IPS-18c (cell line): ENCODE data around the gene ZSCAN23.
A peak's percentile ranks its signal among the peaks of the same experiment; 100 is the strongest.
"Not testable (repeated sequence)": the region's sequence is repeated elsewhere in the genome, so short reads cannot be mapped to it uniquely, and the experiment has no call there.

Source experiments
- H3K4me3 ChIP-seq: 2 replicates; pipeline ENCODE4 v1.7.0; 2013; ENCODE audit warnings: low read depth, mild to moderate bottlenecking, low read length, moderate library complexity; ENCODE audit not compliant: insufficient read depth
- H3K9me3 ChIP-seq: one replicate; pipeline ENCODE4 v1.6.1; 2013; ENCODE audit warnings: mild to moderate bottlenecking, low read length, moderate library complexity; ENCODE audit not compliant: control insufficient read depth, insufficient read depth

The ZSCAN23 gene

DNA sequence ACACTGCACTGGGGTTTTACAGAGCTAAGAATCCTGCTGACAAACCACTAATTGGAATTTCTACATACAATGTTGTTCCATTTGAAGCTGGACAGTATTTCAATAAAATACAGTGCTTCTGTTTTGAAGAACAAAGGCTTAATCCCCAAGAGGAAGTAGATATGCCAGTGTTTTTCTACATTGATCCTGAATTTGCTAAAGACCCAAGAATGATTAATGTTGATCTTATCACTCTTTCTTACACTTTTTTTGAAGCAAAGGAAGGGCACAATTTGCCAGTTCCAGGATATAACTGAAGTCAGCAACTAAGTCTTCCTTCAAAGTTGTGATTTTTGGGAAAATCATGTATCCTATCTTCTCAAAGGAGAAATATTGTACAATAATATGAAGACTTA lies 4.2 kb upstream of the ZSCAN23 start:
- H3K4me3 ChIP-seq: peak overlapping the region; percentile 77; the same call in 1 of the 2 replicates
- not testable (repeated sequence) for H3K9me3 ChIP-seq

DNA sequence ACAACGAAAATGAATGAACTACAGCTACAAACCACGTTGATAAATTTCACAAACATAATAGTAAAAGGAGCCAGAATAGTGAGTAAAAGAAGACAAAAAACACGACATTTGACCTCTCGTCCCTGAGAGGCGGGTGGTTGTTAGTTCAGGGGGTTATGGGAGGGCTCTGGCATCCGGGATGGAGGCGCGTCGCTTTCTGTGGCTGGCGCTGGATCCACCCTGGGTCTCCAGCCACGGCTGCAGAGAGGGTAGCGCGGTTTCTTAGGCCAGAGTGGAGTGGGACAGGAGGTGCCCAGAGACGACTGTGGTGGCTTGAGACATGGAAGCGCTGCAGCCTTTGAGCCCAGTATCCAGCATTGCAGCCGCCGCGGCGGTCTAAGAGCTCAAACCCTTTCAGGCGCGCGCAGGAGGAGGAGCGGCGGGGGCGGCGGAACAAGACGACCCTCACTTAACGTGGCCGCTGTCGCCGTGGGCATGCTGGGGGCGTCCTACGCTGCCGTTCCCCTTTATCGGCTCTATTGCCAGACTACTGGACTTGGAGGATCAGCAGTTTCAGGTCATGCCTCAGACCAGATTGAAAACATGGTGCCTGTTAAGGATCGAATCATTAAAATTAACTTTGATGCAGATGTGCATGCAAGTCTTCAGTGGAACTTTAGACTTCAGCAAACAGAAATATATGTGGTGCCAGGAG lies 3.7 kb upstream of the ZSCAN23 start:
- Histone ChIP-seq H3K9me3 (no peaks in the 10 kb centered on the region), H3K4me3 (peak overlapping the region; percentile 77)

DNA sequence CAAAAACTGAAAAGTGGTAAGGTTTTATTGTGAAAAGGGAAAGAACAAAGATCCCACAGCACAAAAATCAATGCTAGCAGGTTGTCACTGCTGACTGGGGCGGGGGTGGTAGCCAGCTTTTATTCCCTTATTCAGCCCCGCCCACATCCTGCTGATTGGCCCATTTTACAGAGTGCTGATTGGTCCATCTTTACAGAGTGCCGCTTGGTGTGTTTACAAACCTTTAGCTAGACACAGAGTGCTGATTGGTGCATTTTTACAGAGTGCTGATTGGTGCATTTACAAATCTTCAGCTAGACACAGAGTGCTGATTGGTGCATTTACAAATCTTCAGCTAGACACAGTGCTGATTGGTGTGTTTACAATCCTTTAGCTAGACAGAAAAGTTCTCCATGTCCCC lies 1.5 kb upstream of the ZSCAN23 start:
- not testable (repeated sequence) for H3K9me3 ChIP-seq, H3K4me3 ChIP-seq

DNA sequence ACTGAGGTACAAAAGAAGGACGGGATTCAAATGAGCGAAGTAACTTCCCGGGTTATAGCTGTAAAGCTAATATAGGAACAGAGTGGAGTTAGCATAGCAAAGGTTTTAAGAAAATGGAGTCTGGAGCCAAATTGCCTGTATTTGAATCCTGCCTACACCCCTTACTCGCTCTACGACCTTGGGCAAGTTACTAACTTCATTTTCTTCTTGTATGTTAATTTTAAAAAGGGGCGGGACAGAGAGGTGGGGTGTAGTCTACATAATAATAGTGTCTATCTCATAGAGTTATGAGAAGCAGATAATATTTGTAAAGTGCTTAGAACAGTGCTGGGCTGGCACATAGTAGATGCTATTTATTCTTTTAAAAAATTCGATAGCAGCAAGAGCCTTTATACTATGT lies 705 bp downstream of the ZSCAN23 start:
- H3K4me3 ChIP-seq: peak overlapping the region; percentile 75
- H3K9me3 ChIP-seq: no peaks in the 10 kb centered on the region

DNA sequence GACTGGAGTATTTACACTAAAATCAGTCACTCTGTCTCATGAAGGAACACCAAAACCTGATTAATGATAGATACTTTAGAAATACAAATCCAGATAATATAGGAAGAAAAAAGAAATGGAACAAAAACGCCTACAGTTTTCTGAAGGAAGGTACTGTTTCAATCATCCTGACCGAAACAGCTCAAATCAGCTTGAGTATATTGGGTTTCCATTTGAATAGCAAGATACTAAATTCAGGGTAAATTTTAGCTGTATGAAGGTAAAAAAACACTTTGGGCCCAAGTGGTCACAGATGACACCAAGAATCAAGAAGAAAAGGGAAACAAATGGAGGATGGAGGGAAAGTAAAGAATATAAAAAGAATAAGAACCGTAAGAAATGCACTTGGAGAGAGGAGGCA lies 6.9 kb downstream of the ZSCAN23 start:
- H3K9me3 ChIP-seq: no peaks in the 10 kb centered on the region
- H3K4me3 ChIP-seq: no peak overlapping the region

DNA sequence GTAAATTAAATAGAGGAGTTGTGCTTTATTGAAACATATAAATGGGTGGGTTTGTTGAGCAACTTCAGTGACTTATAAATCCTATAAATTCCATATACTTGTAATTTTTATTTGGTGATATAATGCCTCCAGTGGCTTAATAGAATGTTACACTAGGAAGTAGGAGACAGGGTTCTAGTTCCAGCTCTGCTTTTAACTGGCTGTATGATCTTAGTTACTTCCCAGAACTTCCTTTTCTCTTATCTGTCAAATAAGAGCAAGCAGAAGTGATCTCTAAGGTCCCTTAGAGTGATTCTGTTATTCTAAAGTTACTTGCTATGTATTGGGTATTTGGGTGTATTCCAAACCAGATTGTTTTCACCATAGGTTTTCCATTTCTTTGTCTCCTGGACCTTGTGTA lies 10.2 kb downstream of the ZSCAN23 start:
- Histone ChIP-seq H3K4me3 (no peak overlapping the region), H3K9me3 (no peaks in the 10 kb centered on the region)

DNA sequence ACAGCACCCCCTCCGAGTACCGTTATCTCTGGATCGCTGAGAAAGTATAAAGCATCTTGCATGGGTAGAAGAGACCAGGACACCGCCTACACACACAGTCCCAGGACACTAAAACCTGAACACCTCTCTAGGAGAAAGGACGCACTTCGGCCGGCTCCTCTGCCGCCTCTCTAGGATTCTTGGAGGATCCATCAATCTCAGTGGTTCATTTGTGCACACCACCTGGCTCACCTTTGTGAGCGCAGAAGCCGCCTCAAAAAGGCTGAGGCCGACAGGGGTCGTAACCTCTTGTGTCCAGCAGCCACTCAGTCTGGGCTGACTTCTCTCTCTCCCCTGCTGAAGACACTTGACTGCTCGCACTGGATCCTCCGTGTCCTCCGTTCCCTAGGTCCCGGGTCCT lies 13.5 kb downstream of the ZSCAN23 start:
- no peaks in the 10 kb centered on the region for H3K9me3 ChIP-seq
- no peak overlapping the region for H3K4me3 ChIP-seq

DNA sequence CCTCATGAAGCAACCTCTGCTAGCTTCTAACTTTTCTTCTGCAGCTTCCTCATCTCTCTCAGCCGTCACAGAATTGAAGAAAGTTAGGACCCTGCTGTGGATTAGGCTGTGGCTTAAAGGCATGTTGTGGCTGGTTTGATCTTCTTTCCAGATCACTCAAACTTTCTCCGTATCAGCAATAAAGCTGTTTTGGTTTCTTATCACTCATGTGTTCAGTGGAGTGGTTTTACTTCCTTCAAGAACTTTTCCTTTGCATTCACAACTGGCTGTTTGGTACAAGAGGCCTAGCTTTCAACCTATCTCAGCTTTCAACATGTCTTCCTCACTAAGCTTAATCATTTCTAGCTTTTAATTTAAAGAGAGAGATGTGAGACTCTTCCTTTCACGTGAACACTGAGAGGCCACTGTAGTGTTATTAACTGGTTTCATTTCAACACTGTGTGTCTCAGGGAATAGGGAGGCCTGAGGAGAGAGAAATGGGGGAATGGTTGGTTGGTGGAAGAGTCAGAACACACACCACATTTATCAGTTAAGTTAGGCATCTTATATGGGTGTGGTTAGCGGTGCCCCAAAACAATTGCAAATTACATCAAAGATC lies 17.2 kb downstream of the ZSCAN23 start:
- Histone ChIP-seq H3K4me3 (no peak overlapping the region), H3K9me3 (no peaks in the 10 kb centered on the region)

DNA sequence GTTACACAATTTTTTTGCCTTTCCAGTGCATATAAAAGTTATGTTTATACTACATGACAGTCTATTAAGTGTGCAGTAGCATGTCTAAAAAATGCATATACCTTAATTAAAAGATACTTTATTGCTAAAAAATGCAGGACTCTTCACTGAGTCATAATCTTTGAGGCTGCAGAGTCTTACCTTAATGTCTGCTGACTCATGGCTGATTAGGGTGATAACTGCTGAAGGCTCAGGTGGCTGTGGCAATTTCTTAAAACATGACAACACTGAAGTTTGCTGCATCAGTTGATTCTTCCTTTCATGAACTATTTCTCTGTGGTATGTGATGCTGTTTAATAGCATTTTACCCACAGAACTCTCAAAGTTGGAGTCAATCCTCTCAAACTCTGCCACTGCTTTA lies 19.1 kb downstream of the ZSCAN23 start:
- Histone ChIP-seq H3K4me3 (no peak overlapping the region), H3K9me3 (no peaks in the 10 kb centered on the region)

DNA sequence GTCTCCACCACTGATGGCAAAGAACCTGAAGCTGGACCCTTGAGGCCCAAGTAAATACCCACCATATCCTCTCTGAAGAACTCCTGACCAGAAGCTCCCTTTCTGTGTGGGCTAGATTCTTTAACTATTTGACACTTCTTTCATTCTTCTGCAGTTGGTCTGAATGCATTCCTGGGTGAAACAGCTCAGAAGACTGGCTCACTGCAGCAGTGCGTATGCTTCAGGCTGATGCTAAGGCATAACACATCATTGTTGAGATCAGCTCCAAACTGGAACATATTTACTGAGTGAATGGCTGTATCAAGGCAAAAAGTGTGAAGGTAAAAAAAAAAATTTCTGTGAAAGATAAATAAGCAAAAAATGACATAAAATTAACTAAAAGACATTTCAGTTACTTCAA lies 19.7 kb downstream of the ZSCAN23 start:
- Histone ChIP-seq H3K4me3 (no peak overlapping the region), H3K9me3 (no peaks in the 10 kb centered on the region)

DNA sequence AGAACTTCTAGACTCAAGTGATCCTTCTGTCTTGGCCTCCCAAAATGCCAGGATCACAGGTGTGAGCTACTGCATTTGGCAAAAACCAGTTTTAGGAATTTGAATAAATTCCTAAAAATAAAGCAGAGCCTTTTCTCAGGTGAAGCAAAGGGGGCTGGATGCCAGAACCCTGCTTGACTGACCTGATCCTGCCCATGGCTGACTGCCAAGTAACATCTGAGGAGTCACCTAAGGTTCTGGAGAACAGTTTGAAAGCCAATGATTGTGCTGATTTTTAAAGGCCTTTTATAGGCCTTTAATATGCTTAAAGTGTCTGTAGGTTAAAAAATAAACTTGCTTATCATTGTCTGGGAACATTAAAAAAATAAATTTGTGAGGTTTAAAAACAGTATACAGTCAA lies 29.6 kb downstream of the ZSCAN23 start:
- H3K4me3 ChIP-seq: no peak overlapping the region
- H3K9me3 ChIP-seq: no peaks in the 10 kb centered on the region

DNA sequence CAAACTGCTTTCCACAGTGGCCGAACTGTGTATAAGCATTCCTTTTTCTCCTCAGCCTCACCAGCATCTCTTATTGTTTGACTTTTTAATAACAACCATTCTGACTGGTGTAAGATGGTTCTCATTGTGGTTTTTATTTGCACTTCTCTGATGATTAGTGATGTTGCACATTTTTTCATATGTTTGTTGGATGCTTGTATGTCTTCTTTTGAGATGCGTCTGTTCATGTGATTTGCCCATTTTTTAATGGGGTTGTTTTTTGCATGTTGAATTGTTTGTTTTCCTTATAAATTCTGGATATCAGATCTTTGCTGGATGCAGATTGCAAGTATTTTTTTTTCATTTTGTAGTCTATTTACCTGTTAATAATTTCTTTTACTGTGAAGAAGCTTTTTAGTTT lies 32.5 kb downstream of the ZSCAN23 start:
- Histone ChIP-seq H3K9me3 (no peaks in the 10 kb centered on the region), H3K4me3 (no peak overlapping the region)

DNA sequence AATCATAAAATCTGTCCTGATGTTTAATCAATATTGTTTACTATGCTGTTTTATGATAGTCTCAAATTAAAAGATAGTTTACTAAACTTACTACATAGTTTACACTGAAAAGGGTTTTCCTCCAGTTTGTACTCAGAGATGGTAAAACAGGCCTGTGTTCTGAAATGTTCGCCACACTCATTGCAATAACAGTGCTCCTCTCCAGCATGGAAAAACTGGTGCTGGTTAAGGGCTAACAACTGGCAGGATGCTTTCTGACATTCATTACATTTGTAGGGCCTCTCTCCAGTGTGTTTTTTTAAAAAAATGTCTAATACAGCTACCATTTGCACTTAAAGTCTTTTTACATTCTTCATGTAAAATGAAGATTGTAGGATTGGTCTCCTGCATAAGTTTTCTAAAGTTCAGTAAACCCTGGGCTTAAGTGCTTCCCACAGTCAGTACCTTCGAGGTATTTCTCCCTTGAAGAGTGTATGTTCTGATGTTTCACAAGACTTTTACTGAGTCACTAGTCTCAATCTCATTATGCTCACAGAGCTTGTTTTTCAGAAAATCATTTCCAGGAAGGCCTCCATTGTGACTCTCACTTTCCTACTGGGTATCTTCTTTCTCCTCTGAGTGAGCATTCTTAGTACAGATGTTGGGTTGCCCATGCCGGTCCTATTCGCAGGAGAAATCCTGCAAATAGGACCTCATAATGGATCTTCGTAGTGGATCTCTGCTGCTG lies 35.1 kb downstream of the ZSCAN23 start:
- Histone ChIP-seq H3K9me3 (no peaks in the 10 kb centered on the region), H3K4me3 (no peak overlapping the region)

DNA sequence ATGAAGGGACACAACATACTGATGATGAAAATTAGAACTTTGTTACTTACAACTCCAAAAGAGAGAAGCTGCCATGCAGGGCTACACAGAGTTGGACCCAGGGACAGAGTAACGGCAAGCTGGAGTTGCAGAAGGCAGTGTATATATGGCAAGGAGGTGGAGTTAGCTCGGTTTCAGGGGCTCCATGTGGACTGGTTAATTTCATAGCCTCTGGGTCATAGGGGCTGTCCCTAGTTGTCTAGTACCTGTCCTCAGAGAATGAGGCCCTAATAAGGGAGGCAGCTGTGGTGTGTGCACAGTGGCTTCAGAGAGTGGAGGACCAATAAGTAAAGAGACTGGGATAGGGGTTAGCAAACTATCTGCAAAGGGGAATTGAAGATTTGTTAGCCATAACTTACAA lies 35.9 kb downstream of the ZSCAN23 start:
- no peak overlapping the region for H3K4me3 ChIP-seq

DNA sequence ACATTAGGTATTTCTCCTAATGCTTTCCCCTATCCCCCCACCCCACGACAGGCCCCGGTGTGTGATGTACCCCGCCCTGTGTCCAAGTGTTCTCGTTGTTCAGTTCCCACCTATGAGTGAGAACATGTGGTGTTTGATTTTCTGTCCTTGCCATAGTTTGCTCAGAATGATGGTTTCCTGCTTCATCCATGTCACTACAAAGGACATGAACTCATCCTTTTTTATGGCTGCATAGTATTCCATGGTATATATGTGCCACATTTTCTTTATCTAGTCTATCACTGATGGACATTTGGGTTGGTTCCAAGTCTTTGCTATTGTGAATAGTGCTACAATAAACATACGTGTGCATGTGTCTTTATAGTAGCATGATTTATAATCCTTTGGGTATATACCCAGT lies 39.4 kb downstream of the ZSCAN23 start:
- not testable (repeated sequence) for H3K9me3 ChIP-seq, H3K4me3 ChIP-seq

More for the DNA sequence above, 35.9 kb downstream of the ZSCAN23 start:
- H3K9me3 ChIP-seq: no peaks in the 10 kb centered on the region

DNA sequence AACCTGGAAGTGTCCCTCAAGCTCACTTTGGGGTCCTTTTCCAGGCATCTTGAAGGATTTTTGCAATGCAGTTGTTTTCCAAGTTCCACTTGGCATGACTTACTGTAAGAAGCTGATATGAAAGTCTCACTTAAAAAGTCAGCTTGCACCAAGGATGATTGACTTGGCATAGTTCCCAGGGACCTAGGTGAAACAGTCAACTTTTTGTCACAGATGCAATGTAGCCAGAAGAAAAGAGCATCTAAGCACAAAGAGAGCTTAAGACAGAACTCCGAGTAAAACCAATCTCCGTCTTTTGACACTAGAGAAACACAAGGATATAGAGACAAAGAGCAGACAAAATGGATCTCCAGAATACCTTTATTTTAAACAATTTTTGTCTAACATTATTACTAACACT lies 41.1 kb downstream of the ZSCAN23 start:
- Histone ChIP-seq H3K4me3 (no peak overlapping the region), H3K9me3 (no peaks in the 10 kb centered on the region)

DNA sequence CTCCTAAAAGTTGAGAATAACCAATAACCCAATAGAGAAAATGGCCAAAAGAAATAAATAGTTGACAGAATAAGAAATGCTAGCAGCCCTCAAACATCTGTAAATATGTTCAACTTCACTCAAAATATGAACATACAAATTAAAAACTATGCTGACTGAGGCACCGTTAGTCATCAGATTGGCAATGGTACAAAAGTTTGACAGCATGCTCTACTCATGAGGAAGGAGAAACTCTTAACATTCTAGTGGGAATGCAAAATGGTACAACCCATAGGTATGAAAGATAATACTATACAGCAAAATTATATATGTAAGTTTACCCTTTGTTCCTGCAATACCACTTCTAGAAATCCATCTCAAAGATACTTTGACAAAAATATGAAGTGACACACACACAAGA lies 42.1 kb downstream of the ZSCAN23 start:
- H3K9me3 ChIP-seq: no peaks in the 10 kb centered on the region
- H3K4me3 ChIP-seq: no peak overlapping the region

DNA sequence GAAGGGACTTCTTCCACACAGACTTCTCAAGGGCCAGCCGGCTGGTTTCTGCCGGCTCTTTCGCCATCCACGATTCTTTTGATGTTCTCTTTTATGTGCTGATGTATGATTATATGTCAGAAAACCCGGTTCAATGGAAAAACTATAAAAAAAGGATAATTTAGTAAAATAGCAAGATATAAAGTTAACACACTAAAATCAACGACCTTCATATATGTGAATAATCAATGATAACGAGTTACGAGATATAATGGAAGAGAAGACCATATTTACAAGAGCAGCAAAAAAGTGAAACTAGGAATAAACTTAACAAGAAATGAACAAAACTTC lies 43.2 kb downstream of the ZSCAN23 start:
- no peaks in the 10 kb centered on the region for H3K9me3 ChIP-seq
- H3K4me3 ChIP-seq: peak overlapping the region; percentile 92; the same call in 1 of the 2 replicates
